GM12878 (cell line): ENCODE data around the gene CCDC68. TPM values are rescaled to one million over a fixed set of nuclear protein-coding genes. Genes with fewer than 3 reads are reported as not detected.

Source experiments
- ATAC-seq: fragments of 200-7000 bp; cut with Tn5 transposase; 3 replicates; pipeline ENCODE4 v1.9.1; 2020; ENCODE audit warnings: mild to moderate bottlenecking, moderate library complexity
- BruUV-seq: library from RNA; stranded (reverse); fragments of 400-500 nt; replicated peaks from 2 replicates; lab custom pipeline; 2021; lab: Mats Ljungman, UMichigan
- CTCF ChIA-PET: fragments of 300-600 bp; sonication (Branson Sonifier 250); formaldehyde crosslinking; extraction: SDS; loops from one replicate; lab custom pipeline; 2021; ENCODE audit warnings: inconsistent platforms; lab: Yijun Ruan, JAX
- POLR2A ChIA-PET: fragments of 350-600 bp; formaldehyde crosslinking; extraction: SDS; loops from one replicate; lab custom pipeline; 2021; ENCODE audit warnings: inconsistent platforms; lab: Charles Lee
- RAD21 ChIA-PET: fragments of 300-600 bp; sonication (Branson Sonifier 250); formaldehyde crosslinking; loops from one replicate; lab custom pipeline; 2023; ENCODE audit warnings: antibody characterized with exemption; ENCODE audit not compliant: unreplicated experiment; lab: Charles Lee
- SMC1A ChIA-PET: fragments of 300-600 bp; sonication (Branson Sonifier 250); formaldehyde crosslinking; loops from one replicate; lab custom pipeline; 2023; ENCODE audit not compliant: unreplicated experiment, uncharacterized antibody; lab: Charles Lee
- DNase-seq: peaks from one replicate; pipeline ENCODE4 v3.0.0-alpha.2; 2011; ENCODE audit warnings: low read depth, low spot score
- FAIRE-seq: peaks from 3 replicates; lab custom pipeline; 2011; peaks lifted over from hg19 to GRCh38; lab: Jason Lieb, UNC
- H2AFZ ChIP-seq: 2 replicates; pipeline ENCODE4 v1.6.0; 2011; ENCODE audit warnings: low read depth, low read length, control low read depth; ENCODE audit not compliant: control insufficient read depth
- H3K27ac ChIP-seq: 2 replicates; pipeline ENCODE4 v1.5.1; 2011; ENCODE audit warnings: control low read depth; ENCODE audit not compliant: control insufficient read depth, insufficient read depth
- H3K27me3 ChIP-seq, 2 experiments: replicated peaks in 1 of 2; 2 replicates each; pipeline versions ENCODE4 v1.6.0 to v1.6.1; 2011; ENCODE audit warnings: low read length in 1 of 2; ENCODE audit not compliant: control insufficient read depth in 2 of 2, insufficient read depth in 2 of 2
- H3K36me3 ChIP-seq, 2 experiments: 2 replicates each; pipeline ENCODE4 v1.5.1; 2011; ENCODE audit warnings: low read length in 1 of 2; ENCODE audit not compliant: control insufficient read depth in 2 of 2, insufficient read depth in 2 of 2
- H3K4me1 ChIP-seq: 2 replicates; pipeline ENCODE4 v1.6.1; 2011; ENCODE audit warnings: mild to moderate bottlenecking, low read length, moderate library complexity, mixed read lengths; ENCODE audit not compliant: control insufficient read depth, insufficient read depth
- H3K4me2 ChIP-seq: 2 replicates; pipeline ENCODE4 v1.6.0; 2011; ENCODE audit warnings: control low read depth; ENCODE audit not compliant: control insufficient read depth, insufficient read depth
- H3K4me3 ChIP-seq: fragments of 200-600 bp; sonication (generic); 2 replicates; pipeline ENCODE4 v1.5.1; 2016
- H3K79me2 ChIP-seq: 2 replicates; pipeline ENCODE4 v1.6.0; 2011; ENCODE audit warnings: low read length; ENCODE audit not compliant: control insufficient read depth, insufficient read depth
- H3K9ac ChIP-seq: 2 replicates; pipeline ENCODE4 v1.8.0; 2011; ENCODE audit warnings: low read length, control low read depth, mixed read lengths; ENCODE audit not compliant: control insufficient read depth, insufficient read depth
- H3K9me3 ChIP-seq: replicated peaks from 3 replicates; pipeline ENCODE4 v1.5.1; 2011; ENCODE audit warnings: mild to moderate bottlenecking, low read length; ENCODE audit not compliant: control insufficient read depth, insufficient read depth
- H4K20me1 ChIP-seq: 2 replicates; pipeline ENCODE4 v1.6.0; 2011; ENCODE audit not compliant: control insufficient read depth, insufficient read depth
- CHD1 ChIP-seq: IDR thresholded peaks from 2 replicates; pipeline ENCODE4 v1.6.1; 2012; ENCODE audit warnings: low read depth, low read length, improper control_type of control experiment
- DPF2 ChIP-seq: fragments of 450-650 bp; IDR thresholded peaks from 2 replicates; pipeline ENCODE4 v1.6.1; 2017; ENCODE audit warnings: mild to moderate bottlenecking
- EGR1 ChIP-seq, 2 experiments: IDR thresholded peaks; 1 replicate in 1 of 2; 2 replicates in 1 of 2; pipeline ENCODE4 v1.6.1; 2011 to 2012; ENCODE audit warnings: low read depth in 2 of 2, low read length in 2 of 2, borderline replicate concordance in 1 of 2, mild to moderate bottlenecking in 1 of 2, moderate library complexity in 1 of 2
- FOS ChIP-seq: IDR thresholded peaks from 3 replicates; pipeline ENCODE4 v1.6.1; 2011; ENCODE audit warnings: borderline replicate concordance; ENCODE audit not compliant: insufficient read length; ENCODE audit errors: extremely low read depth
- KAT2A ChIP-seq: conservative IDR thresholded peaks from 2 replicates; pipeline ENCODE4 v1.6.1; 2011; ENCODE audit warnings: low read depth, low read length; ENCODE audit not compliant: control insufficient read depth
- MTA3 ChIP-seq: IDR thresholded peaks from 2 replicates; pipeline ENCODE4 v1.6.1; 2012; ENCODE audit warnings: low read length, inconsistent platforms, borderline replicate concordance
- MXI1 ChIP-seq: fragments of 150-350 bp; IDR thresholded peaks from 2 replicates; pipeline ENCODE4 v1.6.1; 2011; ENCODE audit warnings: low read depth, mild to moderate bottlenecking, inconsistent platforms, low read length, improper control_type of control experiment
- MYB ChIP-seq: fragments of 150-350 bp; IDR thresholded peaks from 2 replicates; pipeline ENCODE4 v1.6.1; 2014; ENCODE audit warnings: mild to moderate bottlenecking, low read depth, low read length, borderline replicate concordance
- NBN ChIP-seq: fragments of 450-650 bp; IDR thresholded peaks from 2 replicates; pipeline ENCODE4 v1.6.1; 2016
- NR2C2 ChIP-seq: IDR thresholded peaks from 2 replicates; pipeline ENCODE4 v1.6.1; 2011; ENCODE audit warnings: borderline replicate concordance, low read depth; ENCODE audit not compliant: control insufficient read depth, insufficient read length
- POLR2AphosphoS5 ChIP-seq: IDR thresholded peaks from 2 replicates; pipeline ENCODE4 v1.6.1; 2011; ENCODE audit warnings: mild to moderate bottlenecking, low read length, inconsistent platforms
- SMAD5 ChIP-seq: IDR thresholded peaks from 2 replicates; pipeline ENCODE4 v1.6.1; 2016; ENCODE audit warnings: antibody characterized with exemption, low read depth
- ZNF207 ChIP-seq: fragments of 450-650 bp; IDR thresholded peaks from 2 replicates; pipeline ENCODE4 v1.6.1; 2014; ENCODE audit warnings: antibody characterized with exemption, mild to moderate bottlenecking, borderline replicate concordance
- ZNF24 ChIP-seq: fragments of 450-650 bp; IDR thresholded peaks from 2 replicates; pipeline ENCODE4 v1.6.1; 2017; ENCODE audit warnings: antibody characterized with exemption, mild to moderate bottlenecking
- ZZZ3 ChIP-seq: IDR thresholded peaks from 2 replicates; pipeline ENCODE4 v1.6.1; 2011; ENCODE audit warnings: low read depth; ENCODE audit not compliant: control insufficient read depth, insufficient read length
- WGBS: methylation state at CpG from one replicate; pipeline ENCODE4 v1.1.6; 2016; ENCODE audit warnings: low lambda C conversion rate; ENCODE audit not compliant: insufficient replicate concordance, insufficient coverage; ENCODE audit errors: missing lambda C conversion rate; 5-methylcytosine and 5-hydroxymethylcytosine counted together
- in situ Hi-C: fragments of 300-500 bp; cut with MboI; formaldehyde crosslinking; loops from 9 replicates; pipeline ENCODE4 v1.14.3; 2018; ENCODE audit warnings: mixed read lengths
- intact Hi-C: fragments of 100-400 bp; cut with micrococcal nuclease; formaldehyde crosslinking; loops from one replicate; pipeline ENCODE4 v1.14.2; 2022; ENCODE audit not compliant: unreplicated experiment
- polyA plus RNA-seq, 11 experiments: library from polyadenylated mRNA; depleted of rRNA in 4 of 11; unstranded in 6 of 11; stranded (reverse) in 5 of 11; fragments of >200 nt; fragmentation: Nextera tagmentation in 4 of 11; fragmentation: Illumina TruSeq in 1 of 11; extraction: Ambion mirVana in 4 of 11; extraction: Trizol in 1 of 11; gene quantifications; 1 replicate in 1 of 11; 2 replicates in 10 of 11; pipeline versions ENCODE4 v1.2.1 to v1.2.3, GENCODE V29; 2011 to 2016; ENCODE audit warnings: inconsistent platforms in 2 of 11, missing spikeins in 2 of 11, low read depth in 1 of 11
- total RNA-seq, 4 experiments: library from RNA; depleted of rRNA in 3 of 4; stranded (reverse); fragments of >200 nt in 3 of 4; fragmentation: Illumina TruSeq in 1 of 4; extraction: Trizol in 1 of 4; gene quantifications; 2 replicates each; pipeline versions ENCODE4 v1.2.1 to v1.2.3, GENCODE V29; 2013 to 2021
- TF ChIP-seq, protein P1 (sequence below): fragments of 450-650 bp; IDR thresholded peaks from 2 replicates; pipeline ENCODE4 v1.6.1; 2017; ENCODE audit warnings: mild to moderate bottlenecking, low read depth, inconsistent platforms; ENCODE audit not compliant: poor library complexity, severe bottlenecking
- TF ChIP-seq, protein P2 (sequence below): fragments of 450-650 bp; IDR thresholded peaks from 2 replicates; pipeline ENCODE4 v1.6.1; 2017; ENCODE audit warnings: borderline replicate concordance
- TF ChIP-seq, protein P3 (sequence below): IDR thresholded peaks from 2 replicates; pipeline ENCODE4 v1.6.1; 2011; ENCODE audit warnings: low read depth, mild to moderate bottlenecking, low read length, moderate library complexity, borderline replicate concordance; ENCODE audit errors: extremely low read depth
- TF ChIP-seq, protein P4 (sequence below): fragments of 450-650 bp; IDR thresholded peaks from 2 replicates; pipeline ENCODE4 v1.6.1; 2014; ENCODE audit warnings: mild to moderate bottlenecking

The CCDC68 gene
- total and polyA plus RNA-seq, 10 of the 15 experiments (the other 5 are each of a cell fraction or from before 2014, with no cell fraction given) = 0.04 TPM; not detected in 9

DNA sequence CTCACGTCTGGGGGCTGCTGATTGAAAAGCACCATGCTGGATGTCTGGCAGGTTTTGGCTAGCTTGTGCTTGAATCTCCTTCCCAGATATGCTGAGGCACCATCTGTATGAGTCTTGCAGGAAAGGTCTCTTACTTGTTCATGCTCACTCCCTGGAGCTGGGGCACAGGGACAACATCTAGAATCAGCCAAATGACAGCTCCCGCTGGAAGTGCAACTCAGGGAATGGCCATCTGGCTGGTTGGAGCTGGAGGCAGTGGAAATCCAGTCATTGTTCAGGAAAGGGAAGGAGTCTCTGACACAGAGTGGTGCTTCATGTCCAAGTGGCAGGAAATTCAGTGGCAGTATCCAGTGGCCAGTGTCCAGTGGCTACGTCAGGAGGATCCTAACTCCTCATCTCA, 9.7 kb downstream of the CCDC68 start:
- SMC1A ChIA-PET = interaction anchor here (1.2 to 1.3 kb wide), 2 partner anchors 10 to 66 kb away, joined by 3 read pairs; no protein-coding TSS in a partner anchor
- BruUV-seq = no TSS peak
- Histone ChIP-seq H3K27ac (no peak overlapping the region), H3K9me3 (no peaks in the 10 kb centered on the region), H3K36me3 (no peaks in the 10 kb centered on the region), H3K4me3 (no peak overlapping the region), H3K9ac (no peak overlapping the region), H2AFZ (no peak overlapping the region), H3K4me1 (no peaks in the 10 kb centered on the region), H3K4me2 (no peak overlapping the region), H4K20me1 (no peaks in the 10 kb centered on the region), H3K79me2 (no peaks in the 10 kb centered on the region), H3K27me3 (no peaks in the 10 kb centered on the region)
- ATAC-seq (no peak), DNase-seq (no peak), FAIRE-seq (no peak)
- TF ChIP-seq MTA3 (no peak), MYB (no peak), NBN (no peak), SMAD5 (no peak), ZZZ3 (no peak), KAT2A (no peak), DPF2 (no peak), CHD1 (no peak), NR2C2 (no peak), ZNF207 (no peak), FOS (no peak), EGR1 (IDR thresholded peaks at IDR 0.05; ENCODE audit: borderline replicate concordance in 1 of 2, low read depth in 2 of 2, low read length in 2 of 2) (no peak), POLR2AphosphoS5 (no peak), ZNF24 (no peak), MXI1 (no peak)
- TF ChIP-seq, protein P1, sequence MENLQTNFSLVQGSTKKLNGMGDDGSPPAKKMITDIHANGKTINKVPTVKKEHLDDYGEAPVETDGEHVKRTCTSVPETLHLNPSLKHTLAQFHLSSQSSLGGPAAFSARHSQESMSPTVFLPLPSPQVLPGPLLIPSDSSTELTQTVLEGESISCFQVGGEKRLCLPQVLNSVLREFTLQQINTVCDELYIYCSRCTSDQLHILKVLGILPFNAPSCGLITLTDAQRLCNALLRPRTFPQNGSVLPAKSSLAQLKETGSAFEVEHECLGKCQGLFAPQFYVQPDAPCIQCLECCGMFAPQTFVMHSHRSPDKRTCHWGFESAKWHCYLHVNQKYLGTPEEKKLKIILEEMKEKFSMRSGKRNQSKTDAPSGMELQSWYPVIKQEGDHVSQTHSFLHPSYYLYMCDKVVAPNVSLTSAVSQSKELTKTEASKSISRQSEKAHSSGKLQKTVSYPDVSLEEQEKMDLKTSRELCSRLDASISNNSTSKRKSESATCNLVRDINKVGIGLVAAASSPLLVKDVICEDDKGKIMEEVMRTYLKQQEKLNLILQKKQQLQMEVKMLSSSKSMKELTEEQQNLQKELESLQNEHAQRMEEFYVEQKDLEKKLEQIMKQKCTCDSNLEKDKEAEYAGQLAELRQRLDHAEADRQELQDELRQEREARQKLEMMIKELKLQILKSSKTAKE = no peak
- TF ChIP-seq, protein P2, sequence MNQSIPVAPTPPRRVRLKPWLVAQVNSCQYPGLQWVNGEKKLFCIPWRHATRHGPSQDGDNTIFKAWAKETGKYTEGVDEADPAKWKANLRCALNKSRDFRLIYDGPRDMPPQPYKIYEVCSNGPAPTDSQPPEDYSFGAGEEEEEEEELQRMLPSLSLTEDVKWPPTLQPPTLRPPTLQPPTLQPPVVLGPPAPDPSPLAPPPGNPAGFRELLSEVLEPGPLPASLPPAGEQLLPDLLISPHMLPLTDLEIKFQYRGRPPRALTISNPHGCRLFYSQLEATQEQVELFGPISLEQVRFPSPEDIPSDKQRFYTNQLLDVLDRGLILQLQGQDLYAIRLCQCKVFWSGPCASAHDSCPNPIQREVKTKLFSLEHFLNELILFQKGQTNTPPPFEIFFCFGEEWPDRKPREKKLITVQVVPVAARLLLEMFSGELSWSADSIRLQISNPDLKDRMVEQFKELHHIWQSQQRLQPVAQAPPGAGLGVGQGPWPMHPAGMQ = no peak
- TF ChIP-seq, protein P3, sequence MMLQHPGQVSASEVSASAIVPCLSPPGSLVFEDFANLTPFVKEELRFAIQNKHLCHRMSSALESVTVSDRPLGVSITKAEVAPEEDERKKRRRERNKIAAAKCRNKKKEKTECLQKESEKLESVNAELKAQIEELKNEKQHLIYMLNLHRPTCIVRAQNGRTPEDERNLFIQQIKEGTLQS = no peak
- TF ChIP-seq, protein P4, sequence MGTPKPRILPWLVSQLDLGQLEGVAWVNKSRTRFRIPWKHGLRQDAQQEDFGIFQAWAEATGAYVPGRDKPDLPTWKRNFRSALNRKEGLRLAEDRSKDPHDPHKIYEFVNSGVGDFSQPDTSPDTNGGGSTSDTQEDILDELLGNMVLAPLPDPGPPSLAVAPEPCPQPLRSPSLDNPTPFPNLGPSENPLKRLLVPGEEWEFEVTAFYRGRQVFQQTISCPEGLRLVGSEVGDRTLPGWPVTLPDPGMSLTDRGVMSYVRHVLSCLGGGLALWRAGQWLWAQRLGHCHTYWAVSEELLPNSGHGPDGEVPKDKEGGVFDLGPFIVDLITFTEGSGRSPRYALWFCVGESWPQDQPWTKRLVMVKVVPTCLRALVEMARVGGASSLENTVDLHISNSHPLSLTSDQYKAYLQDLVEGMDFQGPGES = no peak
- RAD21 ChIA-PET = no interaction called here
- CTCF ChIA-PET = interaction anchor here (1.2 kb wide), 1 partner anchor 34 kb away, joined by 3 read pairs; no protein-coding TSS in a partner anchor
- WGBS = 46% methylated on average over 3 of the region's 3 CpGs
- in situ Hi-C loops (no loop called here), intact Hi-C loops (no loop called here)
- POLR2A ChIA-PET = no interaction called here
